GM23248 (cell line): ENCODE data around the gene MSANTD2.

Experiments
- EZH2 ChIP-seq: fragments of 200-600 bp; sonication (generic); IDR thresholded peaks from 2 replicates; pipeline ENCODE4 v1.6.1; 2018; ENCODE audit warnings: antibody characterized with exemption, mild to moderate bottlenecking; ENCODE audit not compliant: insufficient read depth, poor library complexity, severe bottlenecking
- EZH2phosphoT487 ChIP-seq: fragments of 200-600 bp; sonication (generic); IDR thresholded peaks from 2 replicates; pipeline ENCODE4 v1.6.1; 2018; ENCODE audit warnings: antibody characterized with exemption, moderate library complexity, mild to moderate bottlenecking, low read depth; ENCODE audit not compliant: insufficient read depth

DNA sequence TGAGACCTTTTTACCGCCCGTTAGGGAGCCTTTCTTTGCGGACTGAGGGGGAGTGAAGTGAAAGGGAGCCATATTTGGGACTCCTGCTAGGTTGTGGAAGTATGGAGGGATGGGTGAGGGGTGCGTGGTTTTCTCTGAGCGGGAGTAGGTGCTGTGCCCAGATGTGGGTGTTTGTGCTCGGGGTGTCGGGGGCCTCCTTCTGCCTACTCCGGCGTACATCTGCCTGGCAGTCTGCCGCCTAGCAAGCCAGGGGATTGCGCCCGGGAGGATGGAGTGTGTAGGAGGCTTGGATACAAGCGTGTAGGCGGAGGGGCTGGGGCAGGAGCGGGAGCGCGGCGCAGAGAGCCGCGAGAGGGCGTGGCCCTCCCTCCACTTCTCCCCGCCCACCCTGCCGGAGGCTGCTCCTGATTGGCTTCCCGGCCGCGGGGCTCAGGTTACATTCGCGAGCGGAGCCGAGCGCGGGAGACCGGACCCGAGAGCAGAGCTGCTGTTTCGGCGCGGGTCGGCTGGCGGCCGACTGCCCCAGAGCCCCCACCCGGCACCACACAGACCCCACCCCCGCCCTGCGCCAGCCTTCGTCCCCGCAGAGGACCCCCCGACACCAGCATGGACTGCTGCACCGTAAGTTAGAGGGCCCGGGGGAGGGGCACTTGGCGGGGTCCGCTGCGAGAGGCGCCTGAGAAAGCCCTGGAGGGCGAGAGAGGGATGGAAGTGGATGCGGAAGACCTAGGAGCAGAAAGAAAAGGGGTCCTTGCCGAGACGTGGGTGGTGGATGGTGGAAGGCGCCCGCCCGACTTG is 60.5 kb downstream of the MSANTD2 start, which contains the start of gene NRGN:
- TF ChIP-seq EZH2 (no peak), EZH2phosphoT487 (no peak)
